Activated CD4-positive, alpha-beta T cell treated with anti-CD3 and anti-CD28 coated beads, Interleukin-2, amount 10 ng/mL, durations not matched to agents 7 days and 5 days (primary cell): ENCODE results near the gene PLXNC1. TPM values are rescaled to one million over a fixed set of nuclear protein-coding genes. Genes with fewer than 3 reads are reported as not detected.

Source experiments
- CTCF ChIA-PET: fragments of 350-600 bp; sonication (Branson Sonifier 250); formaldehyde crosslinking; loops from one replicate; lab custom pipeline; 2021; ENCODE audit warnings: antibody characterized with exemption; lab: Charles Lee
- POLR2A ChIA-PET: fragments of 350-600 bp; sonication (Branson Sonifier 250); formaldehyde crosslinking; loops from one replicate; lab custom pipeline; 2021; ENCODE audit warnings: antibody characterized with exemption; lab: Charles Lee
- DNase-seq: peaks from one replicate; pipeline ENCODE4 v3.0.0-alpha.2; 2020
- H3K27ac Mint-ChIP-seq: one replicate; pipeline ENCODE4 v1.8.0; 2021; ENCODE audit warnings: mild to moderate bottlenecking, moderate library complexity, mixed read lengths
- H3K27me3 Mint-ChIP-seq: one replicate; pipeline ENCODE4 v1.8.0; 2021; ENCODE audit warnings: mixed read lengths
- H3K36me3 Mint-ChIP-seq: one replicate; pipeline ENCODE4 v1.8.0; 2021; ENCODE audit warnings: low read depth, mixed read lengths
- H3K4me1 Mint-ChIP-seq: one replicate; pipeline ENCODE4 v1.8.0; 2021; ENCODE audit warnings: mixed read lengths
- H3K4me3 Mint-ChIP-seq: one replicate; pipeline ENCODE4 v1.8.0; 2021; ENCODE audit warnings: mild to moderate bottlenecking, moderate library complexity, mixed read lengths
- H3K9me3 Mint-ChIP-seq: one replicate; pipeline ENCODE4 v1.8.0; 2021; ENCODE audit warnings: mixed read lengths
- total RNA-seq, 2 experiments: library from RNA; stranded (reverse); gene quantifications; one replicate each; pipeline ENCODE4 v1.2.3, GENCODE V29; 2021

PLXNC1 gene
- total RNA-seq, 2 experiments from 2014 or later: 27.4 to 29.7 TPM

GRCh38 chr12:94204499-94205247 lies 56.3 kb downstream of the PLXNC1 start:
- DNase-seq: no peak
- CTCF ChIA-PET: interaction anchor here (1.0 to 1.7 kb wide), 3 partner anchors 9 to 51 kb away, joined by 3 to 5 read pairs (median 3); no protein-coding TSS in a partner anchor
- Mint-ChIP-seq H3K27ac (peak overlapping the region; percentile 79), H3K27me3 (no peaks in the 10 kb centered on the region), H3K9me3 (peaks cover 8% of the 10 kb centered on the region), H3K4me3 (peak overlapping the region; percentile 15), H3K4me1 (peaks cover 78% of the 10 kb centered on the region), H3K36me3 (peaks cover 39% of the 10 kb centered on the region)
- POLR2A ChIA-PET: no interaction called here

- CTCF ChIA-PET: interaction anchor here (0.7 to 1.8 kb wide), 4 partner anchors 13 to 56 kb away, joined by 3 to 5 read pairs (median 4); no protein-coding TSS in a partner anchor
- peak overlapping the region; percentile 64 for H3K4me3 Mint-ChIP-seq
- H3K27ac Mint-ChIP-seq: peak overlapping the region; percentile 90
- H3K27me3 Mint-ChIP-seq: no peaks in the 10 kb centered on the region
- H3K36me3 Mint-ChIP-seq: peaks cover 38% of the 10 kb centered on the region
- peak; percentile 19 for DNase-seq
- H3K4me1 Mint-ChIP-seq: peaks cover 74% of the 10 kb centered on the region
- peaks cover 8% of the 10 kb centered on the region for H3K9me3 Mint-ChIP-seq
- POLR2A ChIA-PET: no interaction called here
Observed at GRCh38 chr12:94205822-94206221, 57.4 kb downstream of the PLXNC1 start.

- CTCF ChIA-PET: interaction anchor here (1.1 to 1.8 kb wide), 2 partner anchors 11 to 55 kb away, joined by 3 to 5 read pairs; no protein-coding TSS in a partner anchor
- DNase-seq: no peak
- POLR2A ChIA-PET: no interaction called here
- H3K27me3 Mint-ChIP-seq: no peaks in the 10 kb centered on the region
- H3K9me3 Mint-ChIP-seq: peaks cover 9% of the 10 kb centered on the region
- H3K4me1 Mint-ChIP-seq: peaks cover 78% of the 10 kb centered on the region
- peaks cover 41% of the 10 kb centered on the region for H3K36me3 Mint-ChIP-seq
- H3K27ac Mint-ChIP-seq: peak overlapping the region; percentile 91
- H3K4me3 Mint-ChIP-seq: peak overlapping the region; percentile 64
Observed at GRCh38 chr12:94206886-94207285, 58.5 kb downstream of the PLXNC1 start.

- H3K9me3 Mint-ChIP-seq: peaks cover 9% of the 10 kb centered on the region
- peak overlapping the region; percentile 69 for H3K4me3 Mint-ChIP-seq
- peaks cover 73% of the 10 kb centered on the region for H3K4me1 Mint-ChIP-seq
- POLR2A ChIA-PET: interaction anchor here (0.9 to 1.4 kb wide), 2 partner anchors 81 to 97 kb away, joined by 3 read pairs; no protein-coding TSS in a partner anchor
- peak overlapping the region; percentile 91 for H3K27ac Mint-ChIP-seq
- H3K36me3 Mint-ChIP-seq: peaks cover 37% of the 10 kb centered on the region
- no peaks in the 10 kb centered on the region for H3K27me3 Mint-ChIP-seq
- CTCF ChIA-PET: interaction anchor here (1.0 to 2.5 kb wide), 4 partner anchors 11 to 98 kb away, joined by 3 to 8 read pairs (median 4); no protein-coding TSS in a partner anchor
- DNase-seq: no peak
Observed at GRCh38 chr12:94207467-94207848, 59.1 kb downstream of the PLXNC1 start.

- CTCF ChIA-PET: interaction anchor here (0.6 to 2.5 kb wide), 9 partner anchors 12 to 796 kb away, joined by 3 to 8 read pairs (median 4); no protein-coding TSS in a partner anchor
- Mint-ChIP-seq H3K9me3 (peaks cover 5% of the 10 kb centered on the region), H3K27ac (peak overlapping the region; percentile 91), H3K27me3 (no peaks in the 10 kb centered on the region), H3K4me1 (peaks cover 67% of the 10 kb centered on the region), H3K4me3 (peak overlapping the region; percentile 69), H3K36me3 (peaks cover 34% of the 10 kb centered on the region)
- DNase-seq: peak; percentile 51
- POLR2A ChIA-PET: interaction anchor here (0.5 to 1.4 kb wide), 8 partner anchors 8 to 1033 kb away, joined by 3 read pairs; no protein-coding TSS in a partner anchor
Observed at GRCh38 chr12:94207849-94208621, 59.7 kb downstream of the PLXNC1 start.

- POLR2A ChIA-PET: interaction anchor here (0.5 to 1.4 kb wide), 6 partner anchors 8 to 1032 kb away, joined by 3 read pairs; no protein-coding TSS in a partner anchor
- peak overlapping the region; percentile 69 for H3K4me3 Mint-ChIP-seq
- no peak for DNase-seq
- H3K27me3 Mint-ChIP-seq: no peaks in the 10 kb centered on the region
- H3K9me3 Mint-ChIP-seq: peaks cover 4% of the 10 kb centered on the region
- CTCF ChIA-PET: interaction anchor here (0.8 to 2.5 kb wide), 7 partner anchors 12 to 106 kb away, joined by 3 to 8 read pairs (median 4); no protein-coding TSS in a partner anchor
- H3K36me3 Mint-ChIP-seq: peaks cover 36% of the 10 kb centered on the region
- peaks cover 61% of the 10 kb centered on the region for H3K4me1 Mint-ChIP-seq
- H3K27ac Mint-ChIP-seq: peak overlapping the region; percentile 91
Observed at GRCh38 chr12:94208622-94208966, 60.2 kb downstream of the PLXNC1 start.

GRCh38 chr12:94209240-94209639 lies 60.9 kb downstream of the PLXNC1 start:
- Mint-ChIP-seq H3K9me3 (peaks cover 4% of the 10 kb centered on the region), H3K36me3 (peaks cover 36% of the 10 kb centered on the region), H3K27me3 (no peaks in the 10 kb centered on the region), H3K27ac (peak overlapping the region; percentile 42), H3K4me1 (peaks cover 55% of the 10 kb centered on the region), H3K4me3 (no peak overlapping the region)
- CTCF ChIA-PET: interaction anchor here (1.0 to 2.5 kb wide), 3 partner anchors 13 to 96 kb away, joined by 3 to 8 read pairs (median 4); no protein-coding TSS in a partner anchor
- POLR2A ChIA-PET: no interaction called here
- DNase-seq: no peak

GRCh38 chr12:94211021-94211420 lies 62.6 kb downstream of the PLXNC1 start:
- Mint-ChIP-seq H3K36me3 (peaks cover 34% of the 10 kb centered on the region), H3K4me3 (no peak overlapping the region), H3K27me3 (no peaks in the 10 kb centered on the region), H3K9me3 (peaks cover 4% of the 10 kb centered on the region), H3K4me1 (peaks cover 39% of the 10 kb centered on the region), H3K27ac (no peak overlapping the region)
- POLR2A ChIA-PET: no interaction called here
- CTCF ChIA-PET: interaction anchor here (1.0 to 1.6 kb wide), 4 partner anchors 9 to 61 kb away, joined by 3 to 5 read pairs (median 4); no protein-coding TSS in a partner anchor
- DNase-seq: no peak

- no peak for DNase-seq
- no peaks in the 10 kb centered on the region for H3K27me3 Mint-ChIP-seq
- no peak overlapping the region for H3K27ac Mint-ChIP-seq
- H3K36me3 Mint-ChIP-seq: peaks cover 30% of the 10 kb centered on the region
- H3K4me3 Mint-ChIP-seq: no peak overlapping the region
- CTCF ChIA-PET: interaction anchor here (0.8 kb wide), 1 partner anchor 12 kb away, joined by 3 read pairs; no protein-coding TSS in a partner anchor
- no peaks in the 10 kb centered on the region for H3K9me3 Mint-ChIP-seq
- no peaks in the 10 kb centered on the region for H3K4me1 Mint-ChIP-seq
- POLR2A ChIA-PET: no interaction called here
Observed at GRCh38 chr12:94218233-94218632, 69.9 kb downstream of the PLXNC1 start.

- POLR2A ChIA-PET: no interaction called here
- DNase-seq: no peak
- Mint-ChIP-seq H3K9me3 (no peaks in the 10 kb centered on the region), H3K4me1 (no peaks in the 10 kb centered on the region), H3K27me3 (no peaks in the 10 kb centered on the region), H3K27ac (no peak overlapping the region), H3K36me3 (peaks cover 39% of the 10 kb centered on the region), H3K4me3 (no peak overlapping the region)
- CTCF ChIA-PET: no interaction called here
Observed at GRCh38 chr12:94219622-94220302, 71.4 kb downstream of the PLXNC1 start.

GRCh38 chr12:94220804-94221203 lies 72.4 kb downstream of the PLXNC1 start:
- Mint-ChIP-seq H3K4me1 (no peaks in the 10 kb centered on the region), H3K27ac (no peak overlapping the region)

More at GRCh38 chr12:94220804-94221203, 72.4 kb downstream of the PLXNC1 start:
- DNase-seq: no peak
- Mint-ChIP-seq H3K4me3 (no peak overlapping the region), H3K9me3 (no peaks in the 10 kb centered on the region), H3K27me3 (no peaks in the 10 kb centered on the region), H3K36me3 (peaks cover 45% of the 10 kb centered on the region)
- ChIA-PET POLR2A (no interaction called here), CTCF (interaction anchor here (1.5 kb wide), 1 partner anchor 13 kb away, joined by 6 read pairs; no protein-coding TSS in a partner anchor)
